Loucy (cell line): Measurements from ENCODE around the gene VSIG10.

Source experiments
- H2AFZ ChIP-seq: fragments of 200-600 bp; sonication (generic); 2 replicates; pipeline ENCODE4 v1.6.0; 2016; ENCODE audit warnings: antibody characterized with exemption, mild to moderate bottlenecking, low read length, moderate library complexity
- H3F3A ChIP-seq: fragments of 200-600 bp; 2 replicates; pipeline ENCODE4 v1.6.0; 2016; ENCODE audit warnings: antibody characterized with exemption, low read depth, mild to moderate bottlenecking
- H3K27me3 ChIP-seq: fragments of 200-600 bp; sonication (generic); 2 replicates; pipeline ENCODE4 v1.6.1; 2014; ENCODE audit warnings: low read length, mild to moderate bottlenecking; ENCODE audit not compliant: insufficient read depth, poor library complexity, severe bottlenecking
- H3K36me3 ChIP-seq: fragments of 200-600 bp; sonication (generic); 2 replicates; pipeline ENCODE4 v1.6.1; 2016; ENCODE audit warnings: low read length; ENCODE audit not compliant: insufficient read depth
- H3K4me1 ChIP-seq: fragments of 200-600 bp; sonication (generic); 2 replicates; pipeline ENCODE4 v1.5.1; 2014; ENCODE audit warnings: low read length, mild to moderate bottlenecking; ENCODE audit not compliant: insufficient read depth, poor library complexity, severe bottlenecking
- H3K4me2 ChIP-seq: fragments of 200-600 bp; sonication (generic); 2 replicates; pipeline ENCODE4 v1.6.0; 2014; ENCODE audit warnings: antibody characterized with exemption, low read length, low read depth, mild to moderate bottlenecking; ENCODE audit not compliant: poor library complexity, severe bottlenecking
- H3K4me3 ChIP-seq: fragments of 200-600 bp; sonication (generic); 2 replicates; pipeline ENCODE4 v1.5.1; 2014; ENCODE audit warnings: low read length, mild to moderate bottlenecking, mixed read lengths; ENCODE audit not compliant: poor library complexity, severe bottlenecking
- H3K79me2 ChIP-seq: fragments of 200-600 bp; sonication (generic); 2 replicates; pipeline ENCODE4 v1.6.1; 2014; ENCODE audit warnings: low read length; ENCODE audit not compliant: insufficient read depth
- H3K9ac ChIP-seq: fragments of 200-600 bp; sonication (generic); 2 replicates; pipeline ENCODE4 v1.6.0; 2014; ENCODE audit warnings: mild to moderate bottlenecking, low read depth, low read length, moderate library complexity; ENCODE audit not compliant: poor library complexity, severe bottlenecking
- H3K9me2 ChIP-seq: fragments of 200-600 bp; sonication (generic); replicated peaks from 2 replicates; pipeline ENCODE4 v1.6.1; 2016; ENCODE audit warnings: low read depth, low read length, mixed read lengths
- H3K9me3 ChIP-seq: fragments of 200-600 bp; sonication (generic); 2 replicates; pipeline ENCODE4 v1.6.1; 2014; ENCODE audit warnings: mild to moderate bottlenecking, antibody characterized with exemption, low read length, low read depth; ENCODE audit not compliant: insufficient read depth
- H4K20me1 ChIP-seq: fragments of 200-600 bp; sonication (generic); 2 replicates; pipeline ENCODE4 v1.6.0; 2014; ENCODE audit warnings: antibody characterized with exemption, low read length, mild to moderate bottlenecking; ENCODE audit not compliant: insufficient read depth, poor library complexity, severe bottlenecking
- CTCF ChIP-seq: fragments of 200-600 bp; sonication (generic); conservative IDR thresholded peaks from 2 replicates; pipeline ENCODE4 v1.5.1; 2014; ENCODE audit warnings: mild to moderate bottlenecking, antibody characterized with exemption, low read length
- EZH2phosphoT487 ChIP-seq: fragments of 200-600 bp; IDR thresholded peaks from 2 replicates; pipeline ENCODE4 v1.6.1; 2018; ENCODE audit warnings: antibody characterized with exemption, mild to moderate bottlenecking, moderate library complexity, borderline replicate concordance

Gene VSIG10

GRCh38 chr12:118070650-118071049 lies 33.2 kb downstream of the VSIG10 start:
- Histone ChIP-seq H3K4me1 (no peaks in the 10 kb centered on the region), H3K9me2 (no peaks in the 10 kb centered on the region), H3K9me3 (no peaks in the 10 kb centered on the region), H3K9ac (no peak overlapping the region), H3F3A (no peaks in the 10 kb centered on the region), H3K79me2 (no peaks in the 10 kb centered on the region), H3K4me2 (no peak overlapping the region), H3K4me3 (no peak overlapping the region), H3K27me3 (no peaks in the 10 kb centered on the region), H2AFZ (no peak overlapping the region), H4K20me1 (no peaks in the 10 kb centered on the region), H3K36me3 (no peaks in the 10 kb centered on the region)
- TF ChIP-seq EZH2phosphoT487: no peak
- no peak for TF ChIP-seq CTCF

- H3K4me1 ChIP-seq: peaks cover 10% of the 10 kb centered on the region
- no peaks in the 10 kb centered on the region for H3K36me3 ChIP-seq
- H2AFZ ChIP-seq: no peak overlapping the region
- H4K20me1 ChIP-seq: no peaks in the 10 kb centered on the region
- H3K27me3 ChIP-seq: no peaks in the 10 kb centered on the region
- no peaks in the 10 kb centered on the region for H3K79me2 ChIP-seq
- no peaks in the 10 kb centered on the region for H3K9me2 ChIP-seq
- H3K9ac ChIP-seq: no peak overlapping the region
- no peaks in the 10 kb centered on the region for H3K9me3 ChIP-seq
- no peak overlapping the region for H3K4me3 ChIP-seq
- H3F3A ChIP-seq: 0 out of 2 replicates have a peak, but pooled peaks cover 7% of the 10 kb centered on the region
- TF ChIP-seq CTCF (no peak), EZH2phosphoT487 (no peak)
- H3K4me2 ChIP-seq: no peak overlapping the region
These were observed 35.4 kb downstream of the VSIG10 start for GRCh38 chr12:118068445-118068844.

- no peaks in the 10 kb centered on the region for H3K9me3 ChIP-seq
- no peaks in the 10 kb centered on the region for H3K36me3 ChIP-seq
- H3K4me1 ChIP-seq: peaks cover 17% of the 10 kb centered on the region
- no peaks in the 10 kb centered on the region for H4K20me1 ChIP-seq
- no peak overlapping the region for H3K4me2 ChIP-seq
- no peak overlapping the region for H3K9ac ChIP-seq
- H2AFZ ChIP-seq: no peak overlapping the region
- TF ChIP-seq CTCF (no peak), EZH2phosphoT487 (no peak)
- no peaks in the 10 kb centered on the region for H3K27me3 ChIP-seq
- H3K79me2 ChIP-seq: peaks cover 19% of the 10 kb centered on the region; the same call in 1 of the 2 replicates
- no peak overlapping the region for H3K4me3 ChIP-seq
- no peaks in the 10 kb centered on the region for H3K9me2 ChIP-seq
- H3F3A ChIP-seq: 0 out of 2 replicates have a peak, but pooled peaks cover 7% of the 10 kb centered on the region
These were observed 38.4 kb downstream of the VSIG10 start for GRCh38 chr12:118065380-118065779.
